Neural progenitor cell (in vitro differentiated cells): ENCODE measurements around the gene PHACTR1. TPM values are rescaled to one million over a fixed set of nuclear protein-coding genes. Genes with fewer than 3 reads are reported as not detected.

Experiments used
- DNase-seq: peaks from one replicate; pipeline ENCODE4 v3.0.0-alpha.2; 2016; ENCODE audit warnings: low spot score
- H2AFZ ChIP-seq: fragments of 200-600 bp; sonication (generic); replicated peaks from 2 replicates; pipeline ENCODE4 v1.6.1; 2016; ENCODE audit warnings: antibody characterized with exemption
- H3F3A ChIP-seq: fragments of 200-600 bp; sonication (generic); 2 replicates; pipeline ENCODE4 v1.6.1; 2016; ENCODE audit warnings: antibody characterized with exemption, low read depth
- H3K27ac ChIP-seq: fragments of 200-600 bp; sonication (generic); 2 replicates; pipeline ENCODE4 v1.5.1; 2016; ENCODE audit warnings: mild to moderate bottlenecking
- H3K27me3 ChIP-seq: fragments of 200-600 bp; sonication (generic); 2 replicates; pipeline ENCODE4 v1.6.1; 2016; ENCODE audit warnings: mild to moderate bottlenecking, moderate library complexity
- H3K36me3 ChIP-seq: fragments of 200-600 bp; sonication (generic); 2 replicates; pipeline ENCODE4 v1.5.1; 2016
- H3K4me1 ChIP-seq: fragments of 200-600 bp; sonication (generic); 2 replicates; pipeline ENCODE4 v1.6.1; 2016; ENCODE audit warnings: mixed run types
- H3K4me2 ChIP-seq: fragments of 200-600 bp; sonication (generic); 2 replicates; pipeline ENCODE4 v1.6.1; 2016
- H3K4me3 ChIP-seq: fragments of 200-600 bp; sonication (generic); 2 replicates; pipeline ENCODE4 v1.5.1; 2016
- H3K79me2 ChIP-seq: fragments of 200-600 bp; sonication (generic); 2 replicates; pipeline ENCODE4 v1.6.1; 2016; ENCODE audit warnings: low read depth
- H3K9ac ChIP-seq: fragments of 200-600 bp; sonication (generic); 2 replicates; pipeline ENCODE4 v1.6.1; 2016
- H3K9me3 ChIP-seq: fragments of 200-600 bp; sonication (generic); 2 replicates; pipeline ENCODE4 v1.5.1; 2016; ENCODE audit warnings: low read depth
- H4K20me1 ChIP-seq: fragments of 200-600 bp; sonication (generic); 2 replicates; pipeline ENCODE4 v1.6.1; 2016; ENCODE audit warnings: low read depth
- H3K27ac Mint-ChIP-seq: 3 replicates; pipeline ENCODE4 v1.8.0; 2021; ENCODE audit warnings: mixed read lengths
- H3K27me3 Mint-ChIP-seq: 2 replicates; pipeline ENCODE4 v1.8.0; 2022; ENCODE audit warnings: low read depth, mild to moderate bottlenecking, inconsistent platforms, moderate library complexity, mixed read lengths; ENCODE audit not compliant: insufficient read depth
- H3K36me3 Mint-ChIP-seq: 3 replicates; pipeline ENCODE4 v1.8.0; 2021; ENCODE audit warnings: mixed read lengths
- H3K4me1 Mint-ChIP-seq: 3 replicates; pipeline ENCODE4 v1.8.0; 2021; ENCODE audit warnings: mixed read lengths
- H3K4me3 Mint-ChIP-seq: 3 replicates; pipeline ENCODE4 v1.8.0; 2021; ENCODE audit warnings: mild to moderate bottlenecking, moderate library complexity, mixed read lengths
- H3K9me3 Mint-ChIP-seq: 3 replicates; pipeline ENCODE4 v1.8.0; 2020; ENCODE audit warnings: mixed read lengths
- CTCF ChIP-seq: fragments of 200-600 bp; sonication (generic); IDR thresholded peaks from 2 replicates; pipeline ENCODE4 v1.5.1; 2017; ENCODE audit warnings: antibody characterized with exemption, mild to moderate bottlenecking
- EZH2 ChIP-seq: fragments of 200-600 bp; sonication (generic); IDR thresholded peaks from 2 replicates; pipeline ENCODE4 v1.6.1; 2017; ENCODE audit warnings: antibody characterized with exemption, mild to moderate bottlenecking, moderate library complexity
- EZH2phosphoT487 ChIP-seq: fragments of 200-600 bp; sonication (generic); IDR thresholded peaks from 2 replicates; pipeline ENCODE4 v1.6.1; 2017; ENCODE audit warnings: antibody characterized with exemption
- total RNA-seq: library from RNA; depleted of rRNA; stranded (reverse); fragments of >200 nt; gene quantifications from 2 replicates; pipeline ENCODE4 v1.2.3, GENCODE V29; 2015; ENCODE audit warnings: low replicate concordance

PHACTR1 gene
- total RNA-seq, 1 donor from 2014 or later: 2.4 TPM

GRCh38 chr6:13175759-13176158, 459.2 kb downstream of the PHACTR1 start:
- peaks cover 9% of the 10 kb centered on the region for H3K4me1 ChIP-seq
- no peaks in the 10 kb centered on the region for H3K36me3 ChIP-seq
- no peak overlapping the region for H3K4me2 ChIP-seq
- Mint-ChIP-seq H3K4me1 (peaks cover 19% of the 10 kb centered on the region), H3K36me3 (no peaks in the 10 kb centered on the region), H3K4me3 (no peak overlapping the region), H3K27ac (peak overlapping the region; percentile 36), H3K27me3 (peaks cover 5% of the 10 kb centered on the region), H3K9me3 (no peaks in the 10 kb centered on the region)
- no peak overlapping the region for H2AFZ ChIP-seq
- H3K4me3 ChIP-seq: no peak overlapping the region
- no peaks in the 10 kb centered on the region for H4K20me1 ChIP-seq
- H3F3A ChIP-seq: no peaks in the 10 kb centered on the region
- no peak for DNase-seq
- no peaks in the 10 kb centered on the region for H3K27me3 ChIP-seq
- no peaks in the 10 kb centered on the region for H3K9me3 ChIP-seq
- H3K27ac ChIP-seq: no peak overlapping the region
- TF ChIP-seq EZH2phosphoT487 (no peak), CTCF (no peak)
- no peaks in the 10 kb centered on the region for H3K79me2 ChIP-seq
- no peak overlapping the region for H3K9ac ChIP-seq

GRCh38 chr6:13177664-13178063, 461.1 kb downstream of the PHACTR1 start:
- no peak overlapping the region for H3K27ac Mint-ChIP-seq
- H3K9me3 Mint-ChIP-seq: no peaks in the 10 kb centered on the region
- no peaks in the 10 kb centered on the region for H3F3A ChIP-seq

GRCh38 chr6:13178107-13178506, 461.5 kb downstream of the PHACTR1 start:
- H3K27ac Mint-ChIP-seq: no peak overlapping the region

More at GRCh38 chr6:13177664-13178063, 461.1 kb downstream of the PHACTR1 start:
- no peaks in the 10 kb centered on the region for H3K36me3 ChIP-seq
- Mint-ChIP-seq H3K36me3 (no peaks in the 10 kb centered on the region), H3K4me1 (peaks cover 32% of the 10 kb centered on the region), H3K27me3 (peaks cover 5% of the 10 kb centered on the region), H3K4me3 (no peak overlapping the region)
- no peak overlapping the region for H3K4me2 ChIP-seq
- H3K4me1 ChIP-seq: peaks cover 12% of the 10 kb centered on the region
- no peak for DNase-seq
- H3K4me3 ChIP-seq: no peak overlapping the region
- no peaks in the 10 kb centered on the region for H3K79me2 ChIP-seq
- no peaks in the 10 kb centered on the region for H4K20me1 ChIP-seq
- no peak overlapping the region for H3K27ac ChIP-seq
- H2AFZ ChIP-seq: no peak overlapping the region
- H3K9ac ChIP-seq: no peak overlapping the region
- no peaks in the 10 kb centered on the region for H3K9me3 ChIP-seq
- no peaks in the 10 kb centered on the region for H3K27me3 ChIP-seq
- no peak for TF ChIP-seq CTCF
- TF ChIP-seq EZH2: no peak
- no peak for TF ChIP-seq EZH2phosphoT487

More at GRCh38 chr6:13178107-13178506, 461.5 kb downstream of the PHACTR1 start:
- Histone ChIP-seq H3K27me3 (no peaks in the 10 kb centered on the region), H3K27ac (no peak overlapping the region), H3K36me3 (no peaks in the 10 kb centered on the region), H2AFZ (no peak overlapping the region), H3K79me2 (no peaks in the 10 kb centered on the region), H4K20me1 (no peaks in the 10 kb centered on the region), H3K4me3 (no peak overlapping the region), H3K9me3 (no peaks in the 10 kb centered on the region), H3K9ac (no peak overlapping the region), H3K4me1 (peaks cover 12% of the 10 kb centered on the region), H3F3A (no peaks in the 10 kb centered on the region), H3K4me2 (no peak overlapping the region)
- H3K27me3 Mint-ChIP-seq: peaks cover 5% of the 10 kb centered on the region
- H3K4me1 Mint-ChIP-seq: peaks cover 32% of the 10 kb centered on the region
- no peak overlapping the region for H3K4me3 Mint-ChIP-seq
- no peaks in the 10 kb centered on the region for H3K36me3 Mint-ChIP-seq
- TF ChIP-seq EZH2 (no peak), CTCF (no peak), EZH2phosphoT487 (no peak)
- no peak for DNase-seq
- no peaks in the 10 kb centered on the region for H3K9me3 Mint-ChIP-seq
